PFSK-1 (cell line): Measurements from ENCODE around the gene OPCML.

Experiments
- FOXP2 ChIP-seq: optimal IDR thresholded peaks from 2 replicates; pipeline ENCODE3; 2011; ENCODE audit warnings: borderline replicate concordance, control low read depth, inconsistent platforms; ENCODE audit not compliant: insufficient read depth; ENCODE audit errors: extremely low read length, extremely low read depth
- POLR2AphosphoS5 ChIP-seq: IDR thresholded peaks from 2 replicates; pipeline ENCODE4 v1.6.1; 2012; ENCODE audit warnings: low read depth, mild to moderate bottlenecking, control low read depth, low read length, moderate library complexity
- REST ChIP-seq, 2 experiments: IDR thresholded peaks; 2 replicates each; pipeline versions ENCODE4 v1.6.1 to v1.8.0; 2011 to 2012; ENCODE audit warnings: low read depth in 2 of 2, low read length in 2 of 2, control low read depth in 1 of 2, inconsistent platforms in 1 of 2, mild to moderate bottlenecking in 1 of 2, moderate library complexity in 1 of 2; ENCODE audit not compliant: insufficient read depth in 1 of 2
- SIN3A ChIP-seq: IDR thresholded peaks from 2 replicates; pipeline ENCODE4 v1.6.1; 2012; ENCODE audit warnings: mild to moderate bottlenecking, low read length, moderate library complexity, borderline replicate concordance; ENCODE audit not compliant: insufficient read depth
- TAF1 ChIP-seq: IDR thresholded peaks from 2 replicates; pipeline ENCODE4 v1.6.1; 2012; ENCODE audit warnings: low read length, control low read depth, borderline replicate concordance; ENCODE audit not compliant: insufficient read depth

OPCML gene

GRCh38 chr11:133501643-133502539 lies 30.4 kb downstream of the OPCML start:
- TF ChIP-seq REST (IDR thresholded peaks at IDR 0.05; ENCODE audit: insufficient read depth in 1 of 2, low read depth in 2 of 2, low read length in 2 of 2) (no peak), POLR2AphosphoS5 (no peak), TAF1 (no peak), FOXP2 (no peak)

GRCh38 chr11:133500936-133501335 lies 31.4 kb downstream of the OPCML start:
- TF ChIP-seq POLR2AphosphoS5 (no peak), FOXP2 (no peak), TAF1 (no peak), SIN3A (no peak), REST (IDR thresholded peaks at IDR 0.05; ENCODE audit: insufficient read depth in 1 of 2, low read depth in 2 of 2, low read length in 2 of 2) (no peak)

- TF ChIP-seq TAF1 (no peak), FOXP2 (no peak), POLR2AphosphoS5 (no peak), REST (IDR thresholded peaks at IDR 0.05; ENCODE audit: insufficient read depth in 1 of 2, low read depth in 2 of 2, low read length in 2 of 2) (no peak), SIN3A (no peak)
These were observed 31.9 kb downstream of the OPCML start for GRCh38 chr11:133500435-133500834.

- TF ChIP-seq REST (IDR thresholded peaks at IDR 0.05; ENCODE audit: insufficient read depth in 1 of 2, low read depth in 2 of 2, low read length in 2 of 2), result no peak
- TF ChIP-seq POLR2AphosphoS5, result no peak
- no peak for TF ChIP-seq FOXP2
- TF ChIP-seq SIN3A, result no peak
- TF ChIP-seq TAF1, result no peak
These were observed 33.3 kb downstream of the OPCML start for GRCh38 chr11:133498969-133499368.
